NCI-H146 treated with DMSO at 0.1 percent for 48 hours (cell line): ENCODE results near the gene DYSF.

Experiments
- DNase-seq: peaks from one replicate; lab custom pipeline; 2025; ENCODE audit not compliant: unreplicated experiment; lab: John Stamatoyannopoulos, UW

Gene DYSF

GRCh38 chr2:71716697-71717624, 263.6 kb downstream of the DYSF start:
- DNase-seq: no peak

DNA sequence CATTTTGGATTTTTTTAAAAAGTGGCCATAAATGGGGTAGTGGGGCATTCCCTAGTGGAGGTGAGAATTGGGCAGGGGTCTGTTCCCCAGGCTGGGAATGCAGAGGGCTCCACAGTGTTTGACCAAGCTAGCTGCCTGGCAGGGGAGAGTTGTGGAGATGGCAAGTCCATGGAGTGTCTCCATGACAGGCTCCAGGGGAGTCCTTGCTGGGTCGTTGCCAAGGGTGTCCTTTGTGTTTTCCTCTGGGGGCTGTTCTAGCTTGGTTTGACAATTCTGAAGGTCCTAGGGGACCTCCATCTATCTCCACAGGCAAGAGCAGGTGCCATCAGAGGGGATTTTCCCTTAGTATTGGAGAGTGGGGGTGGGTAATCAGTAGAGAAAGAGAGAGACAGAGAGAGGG, 265.3 kb downstream of the DYSF start:
- DNase-seq: no peak

GRCh38 chr2:71719520-71720282, 266.3 kb downstream of the DYSF start:
- DNase-seq: no peak

- DNase-seq: no peak
Observed at GRCh38 chr2:71720283-71720560, 266.9 kb downstream of the DYSF start.

DNA sequence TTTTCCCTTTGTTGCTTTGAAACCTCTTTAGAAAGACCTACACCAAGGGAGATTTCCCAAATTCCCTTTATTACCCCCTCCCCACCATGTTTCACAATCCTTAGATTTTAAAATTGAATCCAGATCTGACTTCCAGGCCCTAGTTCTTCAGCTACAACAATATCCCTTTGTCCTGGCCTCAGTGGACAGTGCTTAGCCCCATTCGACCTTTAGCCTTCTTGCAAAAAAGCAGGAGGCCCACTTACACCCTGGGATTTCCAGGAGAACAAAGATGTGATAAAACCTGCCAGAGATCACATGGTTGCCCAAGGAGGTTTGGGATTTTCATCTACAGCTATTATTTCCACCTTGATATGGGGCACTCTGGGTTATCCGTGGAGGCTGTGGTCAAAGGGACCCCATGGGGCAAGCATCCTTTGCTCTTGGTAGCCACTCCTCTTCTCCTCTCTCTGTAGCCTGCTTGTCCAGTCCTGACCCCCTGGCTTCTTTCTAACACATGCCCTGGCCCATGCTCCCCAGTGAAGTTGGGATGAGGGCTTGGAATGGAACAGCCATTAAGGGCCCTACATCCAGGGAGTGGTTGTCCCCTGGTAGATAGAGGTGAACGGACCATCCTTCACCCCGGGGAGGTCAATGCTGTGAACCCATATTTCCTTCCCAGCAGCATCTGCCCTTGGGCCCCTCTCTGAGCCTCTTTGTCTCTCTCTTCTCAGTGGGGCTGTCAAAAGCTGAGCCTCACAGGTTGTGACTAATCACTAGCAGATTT, 267.4 kb downstream of the DYSF start:
- DNase-seq: no peak

DNA sequence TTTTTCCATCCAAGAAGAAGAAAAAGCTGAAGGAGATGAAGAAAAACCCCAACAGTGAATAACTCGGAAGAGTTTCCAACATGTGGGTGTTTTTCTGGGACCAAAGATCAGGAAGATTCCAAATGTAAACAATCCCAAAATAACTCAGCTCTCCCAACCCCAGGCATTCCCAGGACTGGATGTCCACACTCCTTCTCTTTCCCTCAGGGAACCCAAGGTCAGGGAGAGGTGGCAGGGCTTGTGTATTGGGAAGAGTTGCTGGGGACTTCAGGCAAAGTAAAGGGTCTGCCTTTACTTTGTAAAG, 268.0 kb downstream of the DYSF start:
- DNase-seq: no peak

- no peak for DNase-seq
Observed at GRCh38 chr2:71721669-71722068, 268.3 kb downstream of the DYSF start.

DNA sequence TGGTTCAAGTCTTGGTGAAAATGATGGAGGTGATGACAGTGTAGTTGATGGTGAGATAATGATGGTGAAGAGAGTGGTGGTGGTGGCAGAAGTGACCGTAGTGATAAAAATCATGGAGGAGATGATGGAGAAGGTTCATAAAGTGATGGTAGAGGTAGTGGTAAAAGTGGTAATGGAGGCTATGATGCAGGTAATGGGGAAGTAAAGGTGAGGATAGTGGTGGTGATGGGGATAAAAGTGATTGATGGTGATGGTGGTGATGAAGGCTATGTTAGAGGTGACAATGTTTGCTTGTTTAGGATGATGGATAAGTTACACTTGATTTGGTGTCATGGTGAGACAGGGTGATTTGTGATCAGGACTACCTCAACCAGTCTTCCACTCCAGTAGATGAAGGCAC, 268.9 kb downstream of the DYSF start:
- no peak for DNase-seq

- DNase-seq: no peak
Observed at GRCh38 chr2:71724793-71725192, 271.4 kb downstream of the DYSF start.

- no peak for DNase-seq
Observed at GRCh38 chr2:71725836-71726235, 272.5 kb downstream of the DYSF start.

GRCh38 chr2:71727562-71727961, 274.2 kb downstream of the DYSF start:
- no peak for DNase-seq

- no peak for DNase-seq
Observed at GRCh38 chr2:71728036-71728435, 274.7 kb downstream of the DYSF start.

GRCh38 chr2:71730785-71731383, 277.5 kb downstream of the DYSF start:
- DNase-seq: no peak

DNA sequence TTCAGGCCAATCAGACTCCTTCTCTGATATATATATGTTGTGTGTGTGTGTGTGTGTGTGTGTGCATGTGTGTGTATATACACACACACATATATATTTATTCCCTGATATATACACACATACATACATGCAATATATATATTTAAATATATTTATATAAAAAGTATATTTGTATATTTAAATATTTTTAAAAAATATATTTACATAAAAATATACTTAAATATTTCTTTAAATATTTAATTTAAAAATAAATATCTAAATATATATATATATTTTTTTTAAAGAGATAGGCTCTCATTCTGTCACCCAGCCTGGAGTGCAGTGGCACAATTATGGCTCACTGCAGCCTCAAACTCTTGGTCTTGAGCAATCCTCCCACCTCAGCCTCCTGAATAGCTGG, 281.3 kb downstream of the DYSF start:
- no peak for DNase-seq

DNA sequence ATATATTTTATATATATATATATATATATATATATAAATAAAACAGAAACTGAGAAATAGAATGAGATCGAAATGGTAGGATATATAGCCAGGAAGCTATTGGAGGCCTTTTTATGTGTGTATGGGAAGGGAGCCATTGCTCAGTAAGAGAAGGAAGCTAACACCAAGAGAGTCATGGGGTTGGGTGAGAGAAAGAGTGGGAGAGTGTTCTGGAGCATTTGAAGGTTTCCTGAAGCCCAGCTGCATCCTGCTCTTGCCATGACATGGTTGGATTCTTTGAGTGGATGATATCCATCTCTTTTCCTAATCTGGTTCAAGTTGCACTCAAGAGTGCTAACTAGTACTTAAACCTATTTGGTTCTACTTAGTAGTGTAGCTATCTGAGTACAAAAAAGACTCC, 282.3 kb downstream of the DYSF start:
- DNase-seq: no peak
